Peyer's patch (tissue), 4 donors: ENCODE measurements around the gene LRRTM3.

Experiments used
- POLR2A ChIP-seq, 2 donors: fragments of 450-650 bp; IDR thresholded peaks; one replicate each; pipeline ENCODE4 v1.5.1; 2017; ENCODE audit warnings: antibody characterized with exemption in 2 of 2, mild to moderate bottlenecking in 2 of 2, moderate library complexity in 2 of 2
- TF ChIP-seq, protein P1 (sequence below), 6 experiments: fragments of 450-650 bp in 4 of 6; fragments of 200-600 bp in 2 of 6; sonication (generic) in 1 of 6; IDR thresholded peaks; one replicate each; pipeline ENCODE4 v1.5.1; 2017 to 2019; ENCODE audit warnings: antibody characterized with exemption in 6 of 6, mild to moderate bottlenecking in 3 of 6, moderate library complexity in 1 of 6

DNA sequence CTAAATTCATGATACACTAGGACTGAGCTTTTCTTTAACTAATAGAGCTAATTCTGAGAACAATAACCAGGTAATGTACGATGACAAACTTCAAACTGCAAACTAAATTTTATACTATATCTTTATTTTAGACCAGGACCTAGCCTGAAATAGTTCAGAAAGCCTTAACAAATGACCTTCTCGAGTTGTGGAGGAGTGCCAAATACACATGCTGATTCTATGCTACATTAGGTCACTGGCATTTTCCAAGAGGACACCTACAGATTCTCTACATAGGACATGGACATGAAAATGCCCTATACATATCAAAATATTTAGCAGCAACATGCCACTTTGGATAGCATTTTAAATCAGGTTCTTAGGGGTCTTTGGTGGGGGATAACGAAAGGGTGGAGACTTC is 44.0 kb upstream of the LRRTM3 start:
- TF ChIP-seq, protein P1, sequence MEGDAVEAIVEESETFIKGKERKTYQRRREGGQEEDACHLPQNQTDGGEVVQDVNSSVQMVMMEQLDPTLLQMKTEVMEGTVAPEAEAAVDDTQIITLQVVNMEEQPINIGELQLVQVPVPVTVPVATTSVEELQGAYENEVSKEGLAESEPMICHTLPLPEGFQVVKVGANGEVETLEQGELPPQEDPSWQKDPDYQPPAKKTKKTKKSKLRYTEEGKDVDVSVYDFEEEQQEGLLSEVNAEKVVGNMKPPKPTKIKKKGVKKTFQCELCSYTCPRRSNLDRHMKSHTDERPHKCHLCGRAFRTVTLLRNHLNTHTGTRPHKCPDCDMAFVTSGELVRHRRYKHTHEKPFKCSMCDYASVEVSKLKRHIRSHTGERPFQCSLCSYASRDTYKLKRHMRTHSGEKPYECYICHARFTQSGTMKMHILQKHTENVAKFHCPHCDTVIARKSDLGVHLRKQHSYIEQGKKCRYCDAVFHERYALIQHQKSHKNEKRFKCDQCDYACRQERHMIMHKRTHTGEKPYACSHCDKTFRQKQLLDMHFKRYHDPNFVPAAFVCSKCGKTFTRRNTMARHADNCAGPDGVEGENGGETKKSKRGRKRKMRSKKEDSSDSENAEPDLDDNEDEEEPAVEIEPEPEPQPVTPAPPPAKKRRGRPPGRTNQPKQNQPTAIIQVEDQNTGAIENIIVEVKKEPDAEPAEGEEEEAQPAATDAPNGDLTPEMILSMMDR (IDR thresholded peaks at IDR 0.05), result no peak
- TF ChIP-seq POLR2A (IDR thresholded peaks at IDR 0.05), result no peak
